Mesenteric fat pad (tissue), 1 donor: ENCODE data around the gene BLOC1S6. TPM values are rescaled to one million over a fixed set of nuclear protein-coding genes. Genes with fewer than 3 reads are reported as not detected.
"Not testable (repeated sequence)": the region's sequence is repeated elsewhere in the genome, so short reads cannot be mapped to it uniquely, and the experiment has no call there.

Experiments used
- DNase-seq: peaks from one replicate; pipeline ENCODE4 v3.0.0-alpha.2; 2020; ENCODE audit warnings: low spot score
- total RNA-seq: library from RNA; stranded (reverse); fragmentation: NEBNext Ultra II Directional; extraction: Animal tissue kit (Norgen Biotek cat#: 25700); gene quantifications from one replicate; pipeline ENCODE4 v1.2.1, GENCODE V29; 2021
- donor health status: DM: yes; HTN: yes; CAD: no.

BLOC1S6 gene
- total RNA-seq, 1 donor from 2014 or later = 66.8 TPM

DNA sequence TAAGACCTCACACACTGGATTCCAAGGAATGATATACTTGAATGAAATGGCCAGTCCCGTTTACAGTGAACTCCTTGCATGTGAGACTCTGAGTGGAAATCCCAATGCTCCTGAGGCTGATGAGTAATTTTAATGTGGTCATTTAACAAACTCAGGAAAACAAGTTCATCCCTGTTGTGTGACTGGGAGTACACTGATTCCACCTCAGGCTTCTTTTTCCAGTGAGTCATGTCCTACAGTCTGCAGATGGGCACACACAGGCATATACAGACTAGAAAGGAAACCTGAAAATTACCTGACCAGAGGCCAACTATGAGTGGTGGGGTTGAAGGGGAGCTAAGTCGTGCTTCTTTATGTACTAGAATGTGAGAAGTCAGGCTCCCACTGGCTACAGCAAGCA, 53.4 kb downstream of the BLOC1S6 start:
- no peak for DNase-seq

DNA sequence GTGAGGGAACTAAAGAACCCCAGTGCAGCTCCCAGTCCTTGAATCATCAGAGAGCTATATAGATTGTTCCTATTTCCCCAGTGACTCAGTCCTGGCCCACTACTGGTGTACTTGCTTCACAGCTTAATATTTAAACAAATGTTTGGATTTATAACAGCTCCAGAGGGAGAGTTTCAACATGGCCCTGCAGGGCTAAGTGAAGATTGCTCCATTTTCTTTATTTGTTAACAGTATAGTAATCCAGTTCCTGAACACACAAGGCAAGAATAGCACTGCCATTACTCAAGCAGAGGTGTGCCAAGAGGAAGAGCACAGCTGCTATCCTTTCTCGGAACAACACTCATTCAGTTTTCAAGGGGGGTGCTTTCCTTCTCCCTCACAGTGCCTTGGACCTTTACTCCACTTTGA, 54.2 kb downstream of the BLOC1S6 start:
- DNase-seq = no peak

- no peak for DNase-seq
Observed at GRCh38 chr15:45641999-45642932, 55.1 kb downstream of the BLOC1S6 start.

DNA sequence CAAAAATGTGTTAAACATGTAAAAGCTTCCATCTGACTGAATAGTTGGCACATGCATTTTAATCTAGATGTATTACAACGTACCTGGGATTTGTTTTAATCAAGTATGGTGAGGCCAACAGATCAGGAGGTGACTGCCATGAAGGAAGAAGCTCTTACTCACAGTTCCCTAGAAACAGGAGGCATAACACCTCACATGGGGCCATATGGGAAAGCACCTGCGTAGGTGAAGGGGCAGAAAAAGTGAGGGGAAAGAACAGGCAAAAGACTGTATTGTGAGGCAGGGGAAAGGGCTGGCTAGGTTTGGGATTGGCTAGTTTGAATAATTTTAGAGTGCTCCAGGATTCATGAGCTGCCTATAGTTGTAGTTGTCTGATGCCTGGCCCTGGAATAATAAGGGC, 57.3 kb downstream of the BLOC1S6 start:
- no peak for DNase-seq

DNA sequence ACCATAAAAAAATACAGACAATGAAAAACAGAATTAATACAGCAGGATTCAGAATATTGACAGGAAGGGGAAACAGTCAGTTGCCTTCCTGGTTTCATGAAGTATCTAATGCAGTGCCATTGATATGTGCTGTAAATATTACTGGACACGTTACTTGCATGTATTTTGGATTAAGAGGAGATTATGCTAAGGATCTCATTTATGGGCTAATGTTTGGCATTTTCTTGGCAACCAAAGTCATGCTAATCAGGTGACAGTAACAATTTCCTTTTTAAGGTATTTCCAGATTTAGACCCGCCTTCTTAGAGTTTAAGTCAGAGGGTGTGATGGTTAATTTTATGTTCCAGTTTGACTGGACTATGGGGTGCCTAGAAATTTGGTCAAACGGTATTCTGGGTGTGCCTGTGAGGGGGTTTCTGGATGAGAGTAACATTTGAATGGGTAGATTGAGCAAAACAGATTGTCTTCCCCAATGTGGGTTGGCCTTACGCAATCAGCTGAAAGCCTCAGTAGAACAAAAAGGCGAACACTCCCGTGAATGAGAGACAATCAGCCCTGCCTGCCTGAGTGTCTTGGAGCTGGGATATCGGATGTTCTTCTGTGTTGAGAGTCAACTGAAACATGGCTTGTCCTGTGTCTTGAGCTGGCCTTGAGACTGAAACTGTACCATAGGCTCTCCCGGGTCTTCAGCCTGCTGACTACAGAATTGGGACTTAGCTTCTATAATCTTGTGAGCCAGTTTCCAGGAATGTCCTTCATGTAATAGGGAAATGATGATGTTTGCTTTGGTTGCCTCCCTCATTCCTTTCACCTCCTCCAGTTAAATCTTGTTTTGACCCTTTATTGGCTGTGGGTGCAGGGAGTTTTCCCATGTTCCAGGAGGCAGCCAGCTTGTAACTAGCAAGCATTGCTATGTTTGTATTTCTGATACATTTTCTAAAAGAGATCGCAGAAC, 58.1 kb downstream of the BLOC1S6 start:
- DNase-seq = no peak

- DNase-seq = no peak
Observed at GRCh38 chr15:45646220-45646619, 59.0 kb downstream of the BLOC1S6 start.

DNA sequence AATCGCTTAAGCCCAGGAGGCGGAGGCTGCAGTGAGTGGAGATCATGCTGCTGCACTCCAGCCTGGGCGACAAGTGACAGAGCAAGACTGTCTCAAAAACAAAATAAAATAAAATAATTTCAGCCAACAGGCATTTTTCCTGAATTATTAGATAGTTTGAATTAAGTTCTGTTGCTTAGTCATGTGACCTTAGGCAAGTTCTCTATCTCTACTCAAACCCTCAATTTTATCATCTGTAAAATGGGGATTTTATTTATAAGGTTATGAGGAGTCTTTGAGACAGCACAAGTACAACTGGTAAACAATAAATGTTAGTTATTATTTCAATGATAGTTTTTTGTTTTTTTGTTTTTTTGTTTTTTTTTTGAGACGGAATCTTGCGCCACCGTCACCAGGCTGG, 60.6 kb downstream of the BLOC1S6 start:
- no peak for DNase-seq

DNA sequence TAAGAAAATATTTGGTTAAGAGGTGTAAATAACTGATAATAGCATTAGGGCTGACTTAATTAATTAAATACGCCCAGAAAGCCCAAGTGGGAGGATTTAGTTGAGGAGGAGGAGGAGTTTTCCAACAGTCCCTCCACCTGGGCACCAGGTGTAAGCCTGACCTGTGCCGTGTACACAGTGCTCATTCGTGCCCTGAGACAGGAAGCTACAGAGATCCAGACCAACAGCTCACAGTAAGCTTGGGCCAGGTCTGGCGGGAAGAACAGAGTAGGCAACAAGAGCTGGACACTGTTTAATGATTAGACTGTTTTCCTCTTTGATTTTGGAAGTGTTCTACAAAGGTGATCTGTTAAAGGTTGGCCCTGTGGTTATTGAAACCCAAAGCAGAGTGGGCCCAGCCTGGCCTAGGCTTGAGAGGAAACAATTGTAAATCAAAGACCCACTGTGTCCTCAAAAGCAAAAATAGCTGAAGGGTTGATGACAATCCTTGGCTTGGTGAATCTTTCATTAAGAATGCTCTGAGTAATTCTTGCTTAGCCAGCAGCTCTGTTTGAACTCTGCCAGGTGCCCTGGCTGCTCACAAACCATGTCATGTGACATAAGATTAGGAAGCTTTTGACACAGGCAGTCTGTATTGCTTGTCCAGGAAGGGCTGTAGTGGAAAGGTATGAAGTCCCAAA, 61.5 kb downstream of the BLOC1S6 start:
- DNase-seq = no peak

- not testable (repeated sequence) for DNase-seq
Observed at GRCh38 chr15:45650007-45650406, 62.8 kb downstream of the BLOC1S6 start.

GRCh38 chr15:45650889-45651525, 63.8 kb downstream of the BLOC1S6 start:
- DNase-seq = no peak

GRCh38 chr15:45653702-45654424, 66.7 kb downstream of the BLOC1S6 start:
- DNase-seq = no peak

DNA sequence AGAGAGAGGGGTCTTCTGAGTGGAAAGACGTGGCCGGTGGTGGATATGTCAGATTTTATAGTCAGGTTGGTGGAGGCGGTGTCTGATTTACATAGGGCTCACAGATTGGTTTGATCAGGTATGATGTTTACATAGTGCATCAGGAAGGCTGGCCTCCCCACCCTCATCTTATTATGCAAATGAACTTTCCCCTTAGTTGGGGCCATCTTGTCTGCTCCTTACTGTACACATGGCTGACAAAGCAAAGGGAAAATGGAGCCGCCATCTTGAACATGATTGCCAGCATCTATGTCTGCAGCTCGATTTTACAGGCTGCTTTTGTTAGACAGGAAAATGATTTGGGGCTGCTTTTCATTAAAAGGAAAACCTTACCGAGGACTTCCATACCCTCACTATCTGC, 67.6 kb downstream of the BLOC1S6 start:
- DNase-seq = no peak

- no peak for DNase-seq
Observed at GRCh38 chr15:45657254-45657653, 70.1 kb downstream of the BLOC1S6 start.

DNA sequence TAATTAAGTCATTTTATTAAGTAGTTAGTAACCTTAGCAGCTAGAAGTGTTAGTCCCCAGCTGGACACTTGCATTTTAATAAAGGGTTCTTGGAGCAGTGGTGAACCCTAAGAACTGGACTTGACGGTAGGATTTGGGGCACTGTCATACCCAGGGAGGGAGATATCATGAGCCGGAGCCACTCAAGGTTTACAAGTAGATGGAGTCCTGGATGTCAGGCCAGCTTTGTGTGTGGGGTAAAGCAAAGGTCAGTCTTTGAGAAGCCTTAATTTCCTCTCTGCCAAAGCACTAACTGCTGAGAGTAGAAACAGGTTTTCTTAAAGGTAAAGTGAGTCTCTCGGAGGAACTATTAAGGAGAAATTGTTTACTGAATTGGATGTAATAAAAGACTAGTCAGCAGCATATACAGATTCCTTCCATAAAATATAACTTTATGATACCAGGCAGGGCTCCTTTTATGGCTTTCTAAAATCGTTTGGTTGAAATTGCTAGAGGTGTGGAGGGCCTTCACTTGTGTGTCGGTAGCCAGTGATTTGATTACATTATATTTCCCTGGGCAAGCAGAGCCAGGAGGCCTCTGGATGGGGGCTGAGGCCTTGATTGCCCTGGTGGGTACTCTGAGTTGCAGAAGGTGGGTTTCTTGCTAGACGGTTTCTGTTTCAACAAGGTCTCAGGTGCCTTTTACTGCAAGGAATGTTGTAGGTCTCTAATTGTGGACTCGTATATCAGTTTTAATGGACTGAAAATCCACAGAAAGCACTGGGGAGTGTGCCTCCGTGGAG, 70.8 kb downstream of the BLOC1S6 start:
- DNase-seq = no peak

Other genes with a start within 250 kb of the BLOC1S6 start
- gene GATM, start 208.8 kb upstream of the BLOC1S6 start, total RNA-seq = 10.6 TPM
- gene SLC30A4, start 64.6 kb upstream of the BLOC1S6 start, total RNA-seq = 8.5 TPM
- gene SQOR, start 47.6 kb downstream of the BLOC1S6 start, total RNA-seq = 62.1 TPM